ENCODE data around the gene NTM.
"Not testable (repeated sequence)": the region's sequence is repeated elsewhere in the genome, so short reads cannot be mapped to it uniquely, and the experiment has no call there.

Gene NTM

GRCh38 chr11:131422496-131422895, 52.1 kb downstream of the NTM start:
- DNase-seq: no peak

GRCh38 chr11:131423688-131424087, 53.3 kb downstream of the NTM start:
- no peak for DNase-seq

GRCh38 chr11:131424257-131424876, 54.0 kb downstream of the NTM start:
- not testable (repeated sequence) for DNase-seq

- DNase-seq: no peak
Observed at GRCh38 chr11:131425285-131425684, 54.9 kb downstream of the NTM start.

GRCh38 chr11:131428853-131429252, 58.4 kb downstream of the NTM start:
- no peak for DNase-seq

- no peak for DNase-seq
Observed at GRCh38 chr11:131430473-131431208, 60.2 kb downstream of the NTM start.

- DNase-seq: no peak
Observed at GRCh38 chr11:131441051-131441810, 70.8 kb downstream of the NTM start.

GRCh38 chr11:131446590-131447275, 76.3 kb downstream of the NTM start:
- no peak for DNase-seq

GRCh38 chr11:131447277-131447815, 76.9 kb downstream of the NTM start:
- no peak for DNase-seq

GRCh38 chr11:131447898-131448297, 77.5 kb downstream of the NTM start:
- DNase-seq: no peak

- no peak for DNase-seq
Observed at GRCh38 chr11:131449036-131450019, 78.9 kb downstream of the NTM start.

GRCh38 chr11:131454490-131454889, 84.1 kb downstream of the NTM start:
- no peak for DNase-seq

- DNase-seq: no peak
Observed at GRCh38 chr11:131454989-131455388, 84.6 kb downstream of the NTM start.

- no peak for DNase-seq
Observed at GRCh38 chr11:131455843-131456704, 85.7 kb downstream of the NTM start.

GRCh38 chr11:131457163-131457562, 86.7 kb downstream of the NTM start:
- no peak for DNase-seq

GRCh38 chr11:131458421-131458820, 88.0 kb downstream of the NTM start:
- DNase-seq: no peak

- no peak for DNase-seq
Observed at GRCh38 chr11:131460931-131461330, 90.5 kb downstream of the NTM start.

- no peak for DNase-seq
Observed at GRCh38 chr11:131462622-131463021, 92.2 kb downstream of the NTM start.

- DNase-seq: no peak
Observed at GRCh38 chr11:131463162-131463561, 92.7 kb downstream of the NTM start.

GRCh38 chr11:131463649-131464425, 93.4 kb downstream of the NTM start:
- DNase-seq: no peak

Measured in NCI-H510A treated with DMSO at 0.1 percent for 48 hours (cell line).